Central memory CD8-positive, alpha-beta T cell (primary cell): ENCODE measurements around the gene ZNF362.

Experiments
- ATAC-seq: fragments of 150-1000 bp; cut with Tn5 transposase; replicated peaks from 2 replicates; pipeline ENCODE4 v1.10.0; 2022; ENCODE audit warnings: mild to moderate bottlenecking, moderate FRiP score, moderate number of reproducible peaks; ENCODE audit not compliant: poor library complexity, severe bottlenecking; ENCODE audit errors: extremely low read depth
- DNase-seq, 2 donors: peaks; one replicate each; pipeline ENCODE4 v3.0.0; 2021; ENCODE audit warnings: low spot score in 2 of 2
- H3K27ac Mint-ChIP-seq: one replicate; pipeline ENCODE4 v1.8.0; 2022; ENCODE audit warnings: low read depth, mild to moderate bottlenecking, moderate library complexity, mixed read lengths
- H3K27me3 Mint-ChIP-seq: one replicate; pipeline ENCODE4 v1.8.0; 2022; ENCODE audit warnings: mixed read lengths
- H3K36me3 Mint-ChIP-seq: one replicate; pipeline ENCODE4 v1.8.0; 2022; ENCODE audit warnings: mild to moderate bottlenecking, moderate library complexity, mixed read lengths; ENCODE audit not compliant: insufficient read depth
- H3K4me1 Mint-ChIP-seq: one replicate; pipeline ENCODE4 v1.8.0; 2022; ENCODE audit warnings: mixed read lengths
- H3K4me3 Mint-ChIP-seq: one replicate; pipeline ENCODE4 v1.8.0; 2022; ENCODE audit warnings: mild to moderate bottlenecking, moderate library complexity, mixed read lengths
- H3K9me3 Mint-ChIP-seq: one replicate; pipeline ENCODE4 v1.8.0; 2022; ENCODE audit warnings: mixed read lengths

The ZNF362 gene

DNA sequence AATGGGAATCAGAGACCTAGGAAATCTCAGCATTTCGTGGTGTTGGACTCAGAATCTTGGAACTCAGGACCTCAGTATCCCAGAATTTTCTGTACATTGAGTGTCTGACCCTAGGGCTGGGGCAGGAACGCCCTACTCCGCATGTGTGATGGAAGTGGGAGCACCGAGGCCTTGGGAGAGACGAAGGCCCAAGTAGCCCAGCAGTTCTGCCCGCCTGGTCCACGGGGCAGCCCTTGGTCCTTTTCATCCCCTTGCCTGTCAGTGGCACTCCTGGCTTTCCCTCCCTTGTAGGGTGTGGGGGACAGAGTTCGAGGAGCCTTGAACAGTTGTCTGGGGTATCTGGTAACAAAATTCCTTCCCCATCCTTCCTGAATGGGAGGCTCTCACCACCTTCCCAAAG lies 54.4 kb downstream of the ZNF362 start:
- Mint-ChIP-seq H3K4me1 (no peaks in the 10 kb centered on the region), H3K27me3 (peaks cover 9% of the 10 kb centered on the region), H3K4me3 (no peak overlapping the region), H3K27ac (no peak overlapping the region), H3K36me3 (no peaks in the 10 kb centered on the region), H3K9me3 (no peaks in the 10 kb centered on the region)
- no peak for ATAC-seq
- DNase-seq: no peak

DNA sequence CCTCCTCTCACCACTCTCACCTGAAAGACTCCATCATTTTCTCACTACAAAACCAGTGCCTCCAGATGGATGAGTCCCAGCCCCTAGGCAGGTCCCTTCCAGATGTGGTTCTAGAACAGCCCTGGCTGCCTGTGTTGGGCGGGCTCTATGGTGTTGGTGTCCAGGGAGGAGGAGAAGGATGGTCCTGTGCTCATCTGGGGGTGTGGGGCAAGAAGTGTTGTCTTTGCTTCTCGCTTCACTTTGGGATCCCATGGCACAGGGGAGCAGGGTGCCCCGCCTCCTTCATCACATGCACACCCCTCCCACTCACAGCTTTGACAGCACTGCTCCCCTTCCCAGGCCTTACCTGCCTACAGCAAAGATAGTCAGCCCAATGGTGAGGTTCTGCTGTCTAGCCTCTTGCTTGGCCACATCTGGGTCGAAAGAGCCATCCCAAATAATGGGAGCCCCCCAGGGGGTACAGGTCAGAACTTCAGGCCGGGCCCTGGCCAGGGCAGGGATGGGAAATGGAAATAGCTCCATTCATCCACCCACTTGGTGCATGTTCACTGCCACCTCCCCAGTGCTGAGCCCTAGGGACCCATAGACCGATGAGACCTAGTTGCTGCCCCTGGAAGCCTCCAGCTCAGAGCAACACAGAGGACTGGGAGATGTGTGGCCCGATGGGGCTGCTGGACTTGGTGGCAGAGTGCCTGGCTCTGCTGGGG lies 55.6 kb downstream of the ZNF362 start:
- H3K36me3 Mint-ChIP-seq: no peaks in the 10 kb centered on the region
- peaks cover 9% of the 10 kb centered on the region for H3K27me3 Mint-ChIP-seq
- H3K9me3 Mint-ChIP-seq: no peaks in the 10 kb centered on the region
- H3K4me3 Mint-ChIP-seq: no peak overlapping the region
- ATAC-seq: no peak
- no peak overlapping the region for H3K27ac Mint-ChIP-seq
- no peak for DNase-seq
- no peaks in the 10 kb centered on the region for H3K4me1 Mint-ChIP-seq

DNA sequence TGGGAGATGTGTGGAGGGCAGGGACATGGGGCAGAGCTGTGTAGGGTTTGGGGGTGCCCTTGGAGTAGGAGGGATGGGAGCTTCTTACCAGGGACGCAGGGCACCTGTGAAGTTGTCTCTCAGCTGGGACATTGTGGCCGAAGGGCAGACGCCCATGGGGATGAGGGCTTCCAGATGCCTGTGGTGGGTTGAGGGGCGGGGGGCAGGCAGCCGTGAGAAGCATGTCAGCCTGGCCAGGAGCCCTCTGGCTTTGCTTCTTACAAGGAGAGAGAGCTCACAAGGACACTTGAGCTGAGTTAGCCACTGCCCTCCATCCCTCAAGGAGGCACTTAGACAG lies 56.1 kb downstream of the ZNF362 start:
- ATAC-seq: no peak
- Mint-ChIP-seq H3K9me3 (no peaks in the 10 kb centered on the region), H3K27me3 (peaks cover 9% of the 10 kb centered on the region), H3K36me3 (no peaks in the 10 kb centered on the region), H3K27ac (no peak overlapping the region), H3K4me1 (no peaks in the 10 kb centered on the region), H3K4me3 (no peak overlapping the region)
- no peak for DNase-seq

DNA sequence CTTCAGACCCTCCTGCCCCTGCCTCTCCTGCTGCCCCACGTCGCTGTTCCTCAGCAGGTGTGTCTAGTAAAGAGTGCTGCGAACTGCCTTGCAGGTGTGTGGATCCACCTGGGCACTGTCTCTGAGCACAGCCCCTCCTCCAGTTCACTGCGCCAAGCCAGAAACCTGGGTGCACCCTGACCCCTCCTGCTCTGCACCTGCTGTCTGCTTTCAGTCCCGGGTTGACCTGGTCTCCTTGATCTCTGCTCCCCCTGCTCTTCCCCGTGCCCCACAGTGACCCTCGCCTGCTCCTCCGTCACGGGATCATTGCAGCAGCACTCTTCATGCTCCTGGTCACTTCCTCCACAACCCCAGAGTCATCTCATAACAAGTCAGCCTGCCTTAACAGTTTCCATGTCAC lies 58.1 kb downstream of the ZNF362 start:
- no peak overlapping the region for H3K27ac Mint-ChIP-seq
- DNase-seq: no peak
- H3K9me3 Mint-ChIP-seq: no peaks in the 10 kb centered on the region
- peaks cover 9% of the 10 kb centered on the region for H3K27me3 Mint-ChIP-seq
- H3K4me3 Mint-ChIP-seq: no peak overlapping the region
- H3K36me3 Mint-ChIP-seq: no peaks in the 10 kb centered on the region
- ATAC-seq: no peak
- H3K4me1 Mint-ChIP-seq: no peaks in the 10 kb centered on the region

DNA sequence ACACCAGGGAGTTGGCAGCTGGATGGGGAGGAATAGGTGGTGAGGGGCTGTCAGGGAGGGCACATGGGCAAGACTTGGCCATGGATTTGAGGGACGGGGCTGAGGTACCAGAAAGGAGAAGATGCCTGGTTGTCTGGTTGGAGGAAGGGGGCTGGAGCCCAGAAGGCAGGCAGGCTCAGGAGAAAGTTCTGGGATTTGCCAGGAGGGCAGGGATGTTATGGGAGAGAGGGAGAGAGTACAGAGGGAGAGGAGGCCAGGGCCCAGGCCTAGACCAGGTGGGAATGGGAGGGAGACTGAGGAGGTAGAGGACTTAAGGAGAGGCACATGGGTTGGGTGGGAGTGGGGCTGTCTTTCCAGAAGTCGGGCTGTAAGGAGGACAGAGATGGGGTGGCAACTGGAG lies 60.3 kb downstream of the ZNF362 start:
- H3K27ac Mint-ChIP-seq: no peak overlapping the region
- DNase-seq (no peak), ATAC-seq (no peak)
- no peaks in the 10 kb centered on the region for H3K4me1 Mint-ChIP-seq
- peaks cover 4% of the 10 kb centered on the region for H3K36me3 Mint-ChIP-seq
- H3K27me3 Mint-ChIP-seq: peaks cover 9% of the 10 kb centered on the region
- H3K9me3 Mint-ChIP-seq: no peaks in the 10 kb centered on the region
- H3K4me3 Mint-ChIP-seq: no peak overlapping the region

DNA sequence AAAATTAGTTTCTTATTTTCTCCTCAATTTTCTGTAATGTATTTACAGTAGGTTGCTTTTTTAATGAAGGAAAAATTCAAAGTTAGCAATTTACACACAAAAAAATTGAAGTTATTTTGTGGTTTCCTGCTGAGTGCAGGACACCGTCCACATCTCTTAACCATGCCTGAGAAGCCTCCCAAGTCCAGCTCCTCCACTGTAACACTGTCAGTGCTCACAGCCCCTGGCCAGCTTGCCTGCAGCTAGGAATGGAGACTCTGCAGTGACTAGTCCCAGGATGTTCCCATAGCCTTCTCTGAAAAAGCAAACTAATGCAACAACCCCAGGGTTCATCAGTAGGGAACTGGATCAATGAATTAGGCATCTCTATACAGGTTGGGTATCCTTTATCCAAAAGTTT lies 61.1 kb downstream of the ZNF362 start:
- Mint-ChIP-seq H3K36me3 (peaks cover 5% of the 10 kb centered on the region), H3K4me3 (no peak overlapping the region), H3K4me1 (no peaks in the 10 kb centered on the region), H3K27me3 (peaks cover 9% of the 10 kb centered on the region), H3K27ac (no peak overlapping the region), H3K9me3 (no peaks in the 10 kb centered on the region)
- ATAC-seq (no peak), DNase-seq (no peak)

DNA sequence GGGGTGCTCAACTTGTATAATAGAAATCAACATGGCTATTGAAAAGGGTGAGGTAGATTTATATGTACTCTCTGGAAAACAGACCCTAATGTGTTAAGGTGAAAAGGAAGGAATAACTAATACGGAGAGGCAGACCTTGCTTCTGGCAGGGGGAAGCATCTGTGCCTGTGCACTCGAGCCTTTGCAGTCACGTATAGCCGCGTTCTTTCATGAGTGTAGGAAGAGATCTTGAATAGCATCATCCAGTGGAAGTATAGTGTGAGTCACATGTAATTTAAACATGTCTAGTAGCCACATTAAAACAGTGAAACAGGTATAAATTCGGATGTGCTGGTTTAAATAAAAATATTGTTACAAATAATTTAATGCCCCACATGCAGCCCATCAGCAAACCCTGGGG lies 61.7 kb downstream of the ZNF362 start:
- Mint-ChIP-seq H3K4me1 (no peaks in the 10 kb centered on the region), H3K36me3 (peaks cover 7% of the 10 kb centered on the region), H3K4me3 (no peak overlapping the region), H3K27ac (no peak overlapping the region), H3K27me3 (peaks cover 9% of the 10 kb centered on the region), H3K9me3 (no peaks in the 10 kb centered on the region)
- no peak for DNase-seq
- no peak for ATAC-seq

DNA sequence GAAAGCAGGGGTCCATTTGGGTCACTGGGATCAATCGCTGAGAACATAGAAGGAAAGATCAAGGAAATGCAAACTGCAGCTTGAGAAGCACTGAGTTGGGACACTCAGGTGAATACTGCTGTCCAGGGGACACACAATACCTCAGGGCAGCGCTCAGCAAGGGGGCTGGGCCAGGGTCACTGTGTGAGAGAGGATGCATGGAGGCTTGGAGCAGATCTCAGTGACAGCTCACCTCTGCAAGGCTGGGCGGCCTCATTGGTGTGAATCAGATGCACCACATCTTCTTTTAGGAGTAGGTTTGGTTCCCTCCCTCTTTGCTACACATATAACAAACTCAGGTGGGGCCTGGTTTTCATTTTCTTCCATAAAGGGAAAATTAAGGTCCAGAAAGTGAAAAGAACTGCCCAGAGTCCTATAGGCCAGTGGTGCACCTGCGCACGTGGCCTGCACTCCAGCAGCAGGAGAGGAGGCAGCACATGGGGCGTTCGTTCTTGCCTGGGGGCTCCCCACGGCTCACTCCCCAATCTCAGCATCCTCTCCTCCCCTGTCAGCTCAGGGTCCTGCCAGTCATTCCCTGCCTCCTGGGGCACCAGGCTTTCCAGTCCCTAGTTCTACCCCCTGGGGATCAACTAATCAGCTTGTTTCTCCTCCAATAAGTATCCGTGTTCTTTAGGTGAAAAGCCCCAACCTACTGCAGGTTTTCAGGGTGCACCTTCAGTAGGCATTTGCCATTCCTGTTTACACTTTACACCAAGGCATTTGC lies 63.1 kb downstream of the ZNF362 start:
- Mint-ChIP-seq H3K27me3 (peaks cover 6% of the 10 kb centered on the region), H3K4me3 (no peak overlapping the region), H3K36me3 (peaks cover 12% of the 10 kb centered on the region), H3K9me3 (no peaks in the 10 kb centered on the region), H3K4me1 (no peaks in the 10 kb centered on the region), H3K27ac (no peak overlapping the region)
- DNase-seq (no peak), ATAC-seq (no peak)

DNA sequence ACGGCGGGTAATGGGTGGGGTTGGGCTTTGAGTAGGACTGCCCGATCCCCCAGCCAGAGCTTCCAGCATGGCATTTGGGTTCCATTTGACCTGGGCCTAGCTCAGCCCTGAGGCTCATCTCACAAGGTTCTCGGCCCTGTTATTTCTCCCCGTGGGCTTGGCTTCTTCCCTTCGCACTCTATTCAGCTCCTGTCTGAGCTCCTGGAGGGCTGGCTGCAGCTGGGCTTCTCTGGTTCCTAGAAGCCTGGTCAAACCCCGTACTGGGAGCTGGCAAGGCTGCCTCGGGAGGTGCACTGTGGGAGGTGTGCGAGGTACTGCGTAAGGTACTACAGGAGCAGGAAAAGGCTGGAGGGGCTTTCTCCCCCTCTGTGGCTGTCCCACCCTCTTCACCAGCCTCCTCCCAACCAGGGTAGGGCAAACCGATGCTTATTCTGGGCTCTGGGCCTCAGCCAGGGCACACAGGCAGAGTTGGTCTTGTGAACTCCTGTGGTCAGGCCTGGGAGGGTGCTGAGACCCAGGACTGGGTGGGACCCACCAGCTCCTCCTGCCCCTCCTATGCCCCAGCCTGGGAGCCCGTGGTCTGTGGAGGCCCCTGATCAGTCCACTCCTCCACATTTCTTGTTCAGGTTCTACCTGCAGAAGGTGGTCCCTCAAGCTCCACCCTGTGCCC lies 63.8 kb downstream of the ZNF362 start:
- no peak overlapping the region for H3K27ac Mint-ChIP-seq
- ATAC-seq (no peak), DNase-seq (no peak)

DNA sequence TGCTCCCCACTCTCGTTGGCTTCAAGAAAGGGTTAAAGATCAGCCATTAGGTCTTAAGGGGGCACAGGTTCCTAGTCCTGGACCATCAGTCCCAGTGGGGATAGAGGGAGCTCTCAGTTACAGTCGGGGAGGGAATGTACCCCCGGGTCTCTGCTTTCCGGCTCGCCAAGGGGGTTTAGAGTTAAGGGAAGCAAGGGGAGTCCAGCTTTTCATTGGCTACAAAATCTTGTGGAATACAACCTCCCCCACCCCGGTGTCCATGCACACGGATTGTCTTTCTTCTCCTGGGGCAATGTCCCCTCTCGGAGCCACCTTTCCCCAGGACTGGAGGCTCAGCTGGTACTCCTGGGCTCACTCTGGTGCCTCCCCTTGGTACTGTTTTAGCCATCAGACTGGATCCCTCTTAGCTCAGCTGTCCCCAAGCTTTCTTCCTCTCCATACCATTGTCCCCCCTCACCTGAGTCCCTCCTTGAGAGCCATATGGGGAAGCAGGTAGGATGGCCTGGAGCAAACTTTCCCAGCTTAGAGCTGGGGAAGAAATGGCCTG lies 64.4 kb downstream of the ZNF362 start, which contains the start of gene A3GALT2:
Gene A3GALT2, minus strand, starts transcription at position 480 of the 547 bp plus-strand sequence. Its CDS starts 0 bp downstream, at position 480.
- ATAC-seq (no peak), DNase-seq (no peak)
- Mint-ChIP-seq H3K27ac (no peak within 1 kb of the TSS), H3K9me3 (no peaks in the 10 kb centered on the region), H3K4me3 (no peak within 1 kb of the TSS), H3K27me3 (no peaks in the 10 kb centered on the region), H3K36me3 (peaks cover 20% of the 10 kb centered on the region), H3K4me1 (no peaks in the 10 kb centered on the region)

More for the DNA sequence above, 63.8 kb downstream of the ZNF362 start:
- Mint-ChIP-seq H3K4me3 (no peak overlapping the region), H3K9me3 (no peaks in the 10 kb centered on the region), H3K27me3 (no peaks in the 10 kb centered on the region), H3K36me3 (peaks cover 18% of the 10 kb centered on the region), H3K4me1 (no peaks in the 10 kb centered on the region)

DNA sequence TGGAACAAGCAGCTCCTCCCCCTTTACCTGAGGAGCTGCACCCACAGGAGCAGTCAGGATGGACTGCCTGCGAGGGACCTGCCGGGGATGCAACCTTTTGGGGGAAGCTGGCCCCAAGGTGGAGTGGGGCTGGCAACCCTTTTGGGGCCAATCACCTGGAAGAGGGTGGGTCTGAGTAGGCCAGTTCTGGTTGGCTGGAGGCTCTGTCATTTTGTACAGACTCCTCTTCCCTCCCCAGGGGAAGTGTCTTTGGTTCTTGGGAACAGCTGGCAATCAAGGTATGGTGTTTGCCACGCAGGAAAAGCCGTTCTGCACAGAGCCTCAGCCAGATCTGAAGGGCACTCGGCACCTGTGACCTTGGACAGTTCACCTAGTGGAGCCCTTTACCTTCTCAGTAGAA lies 64.9 kb downstream of the ZNF362 start:
- Mint-ChIP-seq H3K27me3 (no peaks in the 10 kb centered on the region), H3K36me3 (peaks cover 22% of the 10 kb centered on the region), H3K9me3 (no peaks in the 10 kb centered on the region), H3K4me3 (no peak overlapping the region), H3K27ac (no peak overlapping the region), H3K4me1 (no peaks in the 10 kb centered on the region)
- DNase-seq (no peak), ATAC-seq (no peak)

DNA sequence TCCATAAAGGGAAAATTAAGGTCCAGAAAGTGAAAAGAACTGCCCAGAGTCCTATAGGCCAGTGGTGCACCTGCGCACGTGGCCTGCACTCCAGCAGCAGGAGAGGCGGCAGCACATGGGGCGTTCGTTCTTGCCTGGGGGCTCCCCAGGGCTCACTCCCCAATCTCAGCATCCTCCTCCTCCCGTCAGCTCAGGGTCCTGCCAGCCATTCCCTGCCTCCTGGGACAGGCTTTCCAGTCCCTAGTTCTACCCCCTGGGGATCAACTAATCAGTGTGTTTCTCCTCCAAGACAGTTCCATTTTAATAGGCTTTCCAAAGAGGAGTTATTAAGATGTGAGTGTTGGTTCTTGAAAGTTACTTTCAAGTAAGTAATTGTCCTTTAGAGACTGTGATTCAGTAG lies 65.8 kb downstream of the ZNF362 start:
- Mint-ChIP-seq H3K27ac (no peak overlapping the region), H3K4me3 (no peak overlapping the region), H3K36me3 (peaks cover 26% of the 10 kb centered on the region), H3K9me3 (no peaks in the 10 kb centered on the region), H3K4me1 (no peaks in the 10 kb centered on the region), H3K27me3 (no peaks in the 10 kb centered on the region)
- DNase-seq: no peak
- ATAC-seq: no peak
